GM12878 (cell line): ENCODE measurements around the gene CHD6. TPM values are rescaled to one million over a fixed set of nuclear protein-coding genes. Genes with fewer than 3 reads are reported as not detected.

Experiments used
- ATAC-seq: fragments of 200-7000 bp; cut with Tn5 transposase; 3 replicates; pipeline ENCODE4 v1.9.1; 2020; ENCODE audit warnings: mild to moderate bottlenecking, moderate library complexity
- BruUV-seq: library from RNA; stranded (reverse); fragments of 400-500 nt; replicated peaks from 2 replicates; lab custom pipeline; 2021; lab: Mats Ljungman, UMichigan
- CTCF ChIA-PET: fragments of 300-600 bp; sonication (Branson Sonifier 250); formaldehyde crosslinking; extraction: SDS; loops from one replicate; lab custom pipeline; 2021; ENCODE audit warnings: inconsistent platforms; lab: Yijun Ruan, JAX
- POLR2A ChIA-PET: fragments of 350-600 bp; formaldehyde crosslinking; extraction: SDS; loops from one replicate; lab custom pipeline; 2021; ENCODE audit warnings: inconsistent platforms; lab: Charles Lee
- RAD21 ChIA-PET: fragments of 300-600 bp; sonication (Branson Sonifier 250); formaldehyde crosslinking; loops from one replicate; lab custom pipeline; 2023; ENCODE audit warnings: antibody characterized with exemption; ENCODE audit not compliant: unreplicated experiment; lab: Charles Lee
- SMC1A ChIA-PET: fragments of 300-600 bp; sonication (Branson Sonifier 250); formaldehyde crosslinking; loops from one replicate; lab custom pipeline; 2023; ENCODE audit not compliant: unreplicated experiment, uncharacterized antibody; lab: Charles Lee
- DNase-seq: peaks from one replicate; pipeline ENCODE4 v3.0.0-alpha.2; 2011; ENCODE audit warnings: low read depth, low spot score
- FAIRE-seq: peaks from 3 replicates; lab custom pipeline; 2011; peaks lifted over from hg19 to GRCh38; lab: Jason Lieb, UNC
- H2AFZ ChIP-seq: 2 replicates; pipeline ENCODE4 v1.6.0; 2011; ENCODE audit warnings: low read depth, low read length, control low read depth; ENCODE audit not compliant: control insufficient read depth
- H3K27ac ChIP-seq: 2 replicates; pipeline ENCODE4 v1.5.1; 2011; ENCODE audit warnings: control low read depth; ENCODE audit not compliant: control insufficient read depth, insufficient read depth
- H3K27me3 ChIP-seq, 2 experiments: replicated peaks in 1 of 2; 2 replicates each; pipeline versions ENCODE4 v1.6.0 to v1.6.1; 2011; ENCODE audit warnings: low read length in 1 of 2; ENCODE audit not compliant: control insufficient read depth in 2 of 2, insufficient read depth in 2 of 2
- H3K36me3 ChIP-seq, 2 experiments: 2 replicates each; pipeline ENCODE4 v1.5.1; 2011; ENCODE audit warnings: low read length in 1 of 2; ENCODE audit not compliant: control insufficient read depth in 2 of 2, insufficient read depth in 2 of 2
- H3K4me1 ChIP-seq: 2 replicates; pipeline ENCODE4 v1.6.1; 2011; ENCODE audit warnings: mild to moderate bottlenecking, low read length, moderate library complexity, mixed read lengths; ENCODE audit not compliant: control insufficient read depth, insufficient read depth
- H3K4me2 ChIP-seq: 2 replicates; pipeline ENCODE4 v1.6.0; 2011; ENCODE audit warnings: control low read depth; ENCODE audit not compliant: control insufficient read depth, insufficient read depth
- H3K4me3 ChIP-seq: fragments of 200-600 bp; sonication (generic); 2 replicates; pipeline ENCODE4 v1.5.1; 2016
- H3K79me2 ChIP-seq: 2 replicates; pipeline ENCODE4 v1.6.0; 2011; ENCODE audit warnings: low read length; ENCODE audit not compliant: control insufficient read depth, insufficient read depth
- H3K9ac ChIP-seq: 2 replicates; pipeline ENCODE4 v1.8.0; 2011; ENCODE audit warnings: low read length, control low read depth, mixed read lengths; ENCODE audit not compliant: control insufficient read depth, insufficient read depth
- H3K9me3 ChIP-seq: replicated peaks from 3 replicates; pipeline ENCODE4 v1.5.1; 2011; ENCODE audit warnings: mild to moderate bottlenecking, low read length; ENCODE audit not compliant: control insufficient read depth, insufficient read depth
- H4K20me1 ChIP-seq: 2 replicates; pipeline ENCODE4 v1.6.0; 2011; ENCODE audit not compliant: control insufficient read depth, insufficient read depth
- BCL11A ChIP-seq: IDR thresholded peaks from 2 replicates; pipeline ENCODE4 v1.6.1; 2011; ENCODE audit warnings: low read depth, low read length
- BRCA1 ChIP-seq: IDR thresholded peaks from 2 replicates; pipeline ENCODE4 v1.6.1; 2011; ENCODE audit warnings: low read depth, low read length, improper control_type of control experiment
- CHD4 ChIP-seq: fragments of 200-600 bp; sonication (generic); IDR thresholded peaks from 2 replicates; pipeline ENCODE4 v1.6.1; 2016; ENCODE audit warnings: mild to moderate bottlenecking
- HCFC1 ChIP-seq: fragments of 150-350 bp; IDR thresholded peaks from 2 replicates; pipeline ENCODE4 v1.6.1; 2014; ENCODE audit warnings: low read length
- RBBP5 ChIP-seq: fragments of 200-600 bp; sonication (generic); conservative IDR thresholded peaks from 2 replicates; pipeline ENCODE4 v1.6.1; 2016
- WRNIP1 ChIP-seq: IDR thresholded peaks from 2 replicates; pipeline ENCODE4 v1.6.1; 2011; ENCODE audit warnings: low read depth, low read length, improper control_type of control experiment, borderline replicate concordance
- ZNF24 ChIP-seq: fragments of 450-650 bp; IDR thresholded peaks from 2 replicates; pipeline ENCODE4 v1.6.1; 2017; ENCODE audit warnings: antibody characterized with exemption, mild to moderate bottlenecking
- ZNF274 ChIP-seq: IDR thresholded peaks from one replicate; pipeline ENCODE4 v1.8.0; 2011; ENCODE audit not compliant: insufficient read length, insufficient read depth
- WGBS: methylation state at CpG from one replicate; pipeline ENCODE4 v1.1.6; 2016; ENCODE audit warnings: low lambda C conversion rate; ENCODE audit not compliant: insufficient replicate concordance, insufficient coverage; ENCODE audit errors: missing lambda C conversion rate; 5-methylcytosine and 5-hydroxymethylcytosine counted together
- in situ Hi-C: fragments of 300-500 bp; cut with MboI; formaldehyde crosslinking; loops from 9 replicates; pipeline ENCODE4 v1.14.3; 2018; ENCODE audit warnings: mixed read lengths
- intact Hi-C: fragments of 100-400 bp; cut with micrococcal nuclease; formaldehyde crosslinking; loops from one replicate; pipeline ENCODE4 v1.14.2; 2022; ENCODE audit not compliant: unreplicated experiment
- polyA plus RNA-seq, 11 experiments: library from polyadenylated mRNA; depleted of rRNA in 4 of 11; unstranded in 6 of 11; stranded (reverse) in 5 of 11; fragments of >200 nt; fragmentation: Nextera tagmentation in 4 of 11; fragmentation: Illumina TruSeq in 1 of 11; extraction: Ambion mirVana in 4 of 11; extraction: Trizol in 1 of 11; gene quantifications; 1 replicate in 1 of 11; 2 replicates in 10 of 11; pipeline versions ENCODE4 v1.2.1 to v1.2.3, GENCODE V29; 2011 to 2016; ENCODE audit warnings: inconsistent platforms in 2 of 11, missing spikeins in 2 of 11, low read depth in 1 of 11
- total RNA-seq, 4 experiments: library from RNA; depleted of rRNA in 3 of 4; stranded (reverse); fragments of >200 nt in 3 of 4; fragmentation: Illumina TruSeq in 1 of 4; extraction: Trizol in 1 of 4; gene quantifications; 2 replicates each; pipeline versions ENCODE4 v1.2.1 to v1.2.3, GENCODE V29; 2013 to 2021
- TF ChIP-seq, protein P1 (sequence below): fragments of 450-650 bp; IDR thresholded peaks from 2 replicates; pipeline ENCODE4 v1.6.1; 2017; ENCODE audit warnings: borderline replicate concordance
- TF ChIP-seq, protein P2 (sequence below): IDR thresholded peaks from 2 replicates; pipeline ENCODE4 v1.6.1; 2012; ENCODE audit warnings: low read length, inconsistent platforms
- TF ChIP-seq, protein P3 (sequence below): fragments of 450-650 bp; IDR thresholded peaks from 2 replicates; pipeline ENCODE4 v1.6.1; 2017; ENCODE audit warnings: low read depth, mild to moderate bottlenecking, moderate library complexity
- TF ChIP-seq, protein P4 (sequence below): fragments of 450-650 bp; IDR thresholded peaks from 2 replicates; pipeline ENCODE4 v1.6.1; 2016; ENCODE audit warnings: mild to moderate bottlenecking

Gene CHD6
- total and polyA plus RNA-seq, 10 of the 15 experiments (the other 5 are each of a cell fraction or from before 2014, with no cell fraction given) = 4.3 to 25.5 (median 17.1) TPM

DNA sequence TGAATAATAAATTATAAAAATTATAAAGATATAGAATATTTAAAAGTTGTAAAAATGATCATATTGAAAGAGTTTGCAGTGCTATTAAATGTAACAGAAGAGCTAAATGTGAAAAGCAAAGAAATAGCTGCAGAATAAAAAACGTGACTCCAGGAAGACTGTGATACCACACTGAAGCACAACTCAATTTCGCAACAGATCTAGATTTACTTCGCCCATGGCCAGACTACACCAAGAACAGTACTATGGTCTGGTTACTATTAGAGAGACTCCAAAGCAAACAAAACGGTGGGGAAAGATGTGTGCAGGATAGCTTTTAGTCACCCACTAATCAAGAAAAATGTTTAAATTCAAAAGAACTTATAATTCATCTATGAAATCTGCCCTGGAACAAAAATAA, 1.9 kb downstream of the CHD6 start:
- Histone ChIP-seq H3K79me2 (peaks cover 50% of the 10 kb centered on the region), H3K36me3 (no peaks in the 10 kb centered on the region), H2AFZ (no peak overlapping the region), H3K4me1 (no peaks in the 10 kb centered on the region; the same call in 1 of the 2 replicates), H3K27me3 (no peaks in the 10 kb centered on the region), H4K20me1 (no peaks in the 10 kb centered on the region), H3K27ac (no peak overlapping the region), H3K4me3 (0 out of 2 replicates have a peak overlapping the region, but pooled peaks have one; percentile 84), H3K9me3 (no peaks in the 10 kb centered on the region), H3K9ac (no peak overlapping the region), H3K4me2 (peak overlapping the region; percentile 72; the same call in 1 of the 2 replicates)
- 92% methylated on average over 4 of the region's 4 CpGs for WGBS
- ChIA-PET RAD21 (interaction anchor here (0.6 to 3.2 kb wide), 3 partner anchors 53 to 90 kb away, joined by 3 to 33 read pairs (median 3); no protein-coding TSS in a partner anchor), CTCF (interaction anchor here (1.4 kb wide), 1 partner anchor 45 kb away, joined by 3 read pairs; no protein-coding TSS in a partner anchor), POLR2A (interaction anchor here (0.8 to 1.7 kb wide), 2 partner anchors 37 to 39 kb away, joined by 3 to 4 read pairs; no protein-coding TSS in a partner anchor), SMC1A (interaction anchor here (0.6 to 3.3 kb wide), 7 partner anchors 24 to 183 kb away, joined by 3 to 12 read pairs (median 4); no protein-coding TSS in a partner anchor)
- in situ Hi-C loops = no loop called here
- no peak for ATAC-seq
- no peak for TF ChIP-seq RBBP5
- no peak for TF ChIP-seq BRCA1
- no peak for TF ChIP-seq WRNIP1
- TF ChIP-seq, protein P1, sequence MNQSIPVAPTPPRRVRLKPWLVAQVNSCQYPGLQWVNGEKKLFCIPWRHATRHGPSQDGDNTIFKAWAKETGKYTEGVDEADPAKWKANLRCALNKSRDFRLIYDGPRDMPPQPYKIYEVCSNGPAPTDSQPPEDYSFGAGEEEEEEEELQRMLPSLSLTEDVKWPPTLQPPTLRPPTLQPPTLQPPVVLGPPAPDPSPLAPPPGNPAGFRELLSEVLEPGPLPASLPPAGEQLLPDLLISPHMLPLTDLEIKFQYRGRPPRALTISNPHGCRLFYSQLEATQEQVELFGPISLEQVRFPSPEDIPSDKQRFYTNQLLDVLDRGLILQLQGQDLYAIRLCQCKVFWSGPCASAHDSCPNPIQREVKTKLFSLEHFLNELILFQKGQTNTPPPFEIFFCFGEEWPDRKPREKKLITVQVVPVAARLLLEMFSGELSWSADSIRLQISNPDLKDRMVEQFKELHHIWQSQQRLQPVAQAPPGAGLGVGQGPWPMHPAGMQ = no peak
- TF ChIP-seq HCFC1 = no peak
- TF ChIP-seq ZNF24 = no peak
- no peak for TF ChIP-seq CHD4
- TF ChIP-seq, protein P2, sequence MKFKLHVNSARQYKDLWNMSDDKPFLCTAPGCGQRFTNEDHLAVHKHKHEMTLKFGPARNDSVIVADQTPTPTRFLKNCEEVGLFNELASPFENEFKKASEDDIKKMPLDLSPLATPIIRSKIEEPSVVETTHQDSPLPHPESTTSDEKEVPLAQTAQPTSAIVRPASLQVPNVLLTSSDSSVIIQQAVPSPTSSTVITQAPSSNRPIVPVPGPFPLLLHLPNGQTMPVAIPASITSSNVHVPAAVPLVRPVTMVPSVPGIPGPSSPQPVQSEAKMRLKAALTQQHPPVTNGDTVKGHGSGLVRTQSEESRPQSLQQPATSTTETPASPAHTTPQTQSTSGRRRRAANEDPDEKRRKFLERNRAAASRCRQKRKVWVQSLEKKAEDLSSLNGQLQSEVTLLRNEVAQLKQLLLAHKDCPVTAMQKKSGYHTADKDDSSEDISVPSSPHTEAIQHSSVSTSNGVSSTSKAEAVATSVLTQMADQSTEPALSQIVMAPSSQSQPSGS = no peak
- no peak for TF ChIP-seq ZNF274
- no peak for TF ChIP-seq BCL11A
- TF ChIP-seq, protein P3, sequence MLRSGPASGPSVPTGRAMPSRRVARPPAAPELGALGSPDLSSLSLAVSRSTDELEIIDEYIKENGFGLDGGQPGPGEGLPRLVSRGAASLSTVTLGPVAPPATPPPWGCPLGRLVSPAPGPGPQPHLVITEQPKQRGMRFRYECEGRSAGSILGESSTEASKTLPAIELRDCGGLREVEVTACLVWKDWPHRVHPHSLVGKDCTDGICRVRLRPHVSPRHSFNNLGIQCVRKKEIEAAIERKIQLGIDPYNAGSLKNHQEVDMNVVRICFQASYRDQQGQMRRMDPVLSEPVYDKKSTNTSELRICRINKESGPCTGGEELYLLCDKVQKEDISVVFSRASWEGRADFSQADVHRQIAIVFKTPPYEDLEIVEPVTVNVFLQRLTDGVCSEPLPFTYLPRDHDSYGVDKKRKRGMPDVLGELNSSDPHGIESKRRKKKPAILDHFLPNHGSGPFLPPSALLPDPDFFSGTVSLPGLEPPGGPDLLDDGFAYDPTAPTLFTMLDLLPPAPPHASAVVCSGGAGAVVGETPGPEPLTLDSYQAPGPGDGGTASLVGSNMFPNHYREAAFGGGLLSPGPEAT = no peak
- TF ChIP-seq, protein P4, sequence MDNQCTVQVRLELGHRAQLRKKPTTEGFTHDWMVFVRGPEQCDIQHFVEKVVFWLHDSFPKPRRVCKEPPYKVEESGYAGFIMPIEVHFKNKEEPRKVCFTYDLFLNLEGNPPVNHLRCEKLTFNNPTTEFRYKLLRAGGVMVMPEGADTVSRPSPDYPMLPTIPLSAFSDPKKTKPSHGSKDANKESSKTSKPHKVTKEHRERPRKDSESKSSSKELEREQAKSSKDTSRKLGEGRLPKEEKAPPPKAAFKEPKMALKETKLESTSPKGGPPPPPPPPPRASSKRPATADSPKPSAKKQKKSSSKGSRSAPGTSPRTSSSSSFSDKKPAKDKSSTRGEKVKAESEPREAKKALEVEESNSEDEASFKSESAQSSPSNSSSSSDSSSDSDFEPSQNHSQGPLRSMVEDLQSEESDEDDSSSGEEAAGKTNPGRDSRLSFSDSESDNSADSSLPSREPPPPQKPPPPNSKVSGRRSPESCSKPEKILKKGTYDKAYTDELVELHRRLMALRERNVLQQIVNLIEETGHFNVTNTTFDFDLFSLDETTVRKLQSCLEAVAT = no peak
- intact Hi-C loops = loop anchor here (5.0 kb wide), 1 partner anchor 76 kb away; no protein-coding TSS in a partner anchor
- BruUV-seq = no TSS peak
- no peak for FAIRE-seq
- DNase-seq = no peak
